ENCODE results near the gene DAO.
"Not testable (repeated sequence)": the region's sequence is repeated elsewhere in the genome, so short reads cannot be mapped to it uniquely, and the experiment has no call there.

DNA sequence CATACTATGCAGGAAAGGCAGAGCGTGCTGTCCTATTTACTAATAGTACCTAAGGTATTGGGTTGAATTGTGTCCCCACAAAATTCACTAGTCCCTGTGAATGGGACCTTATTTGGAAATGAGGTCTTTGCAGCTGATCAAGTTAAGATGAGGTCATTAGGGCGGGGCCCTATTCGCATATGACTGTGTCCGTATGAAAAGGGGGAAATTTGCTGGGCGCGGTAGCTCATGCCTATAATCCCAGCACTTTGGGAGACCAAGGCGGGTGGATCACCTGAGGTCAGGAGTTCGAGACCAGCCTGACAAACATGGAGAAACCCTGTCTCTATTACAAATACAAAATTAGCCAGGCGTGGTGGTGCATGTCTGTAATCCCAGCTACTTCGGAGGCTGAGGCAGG lies 13.8 kb upstream of the DAO start:
- TF ChIP-seq CTCF (IDR thresholded peaks at IDR 0.05; ENCODE audit: poor library complexity); EZH2phosphoT487 (IDR thresholded peaks at IDR 0.05; ENCODE audit: low read depth, severe bottlenecking, unreplicated experiment): not testable (repeated sequence)
